ENCODE data around the gene PIP4K2C.

Gene PIP4K2C

DNA sequence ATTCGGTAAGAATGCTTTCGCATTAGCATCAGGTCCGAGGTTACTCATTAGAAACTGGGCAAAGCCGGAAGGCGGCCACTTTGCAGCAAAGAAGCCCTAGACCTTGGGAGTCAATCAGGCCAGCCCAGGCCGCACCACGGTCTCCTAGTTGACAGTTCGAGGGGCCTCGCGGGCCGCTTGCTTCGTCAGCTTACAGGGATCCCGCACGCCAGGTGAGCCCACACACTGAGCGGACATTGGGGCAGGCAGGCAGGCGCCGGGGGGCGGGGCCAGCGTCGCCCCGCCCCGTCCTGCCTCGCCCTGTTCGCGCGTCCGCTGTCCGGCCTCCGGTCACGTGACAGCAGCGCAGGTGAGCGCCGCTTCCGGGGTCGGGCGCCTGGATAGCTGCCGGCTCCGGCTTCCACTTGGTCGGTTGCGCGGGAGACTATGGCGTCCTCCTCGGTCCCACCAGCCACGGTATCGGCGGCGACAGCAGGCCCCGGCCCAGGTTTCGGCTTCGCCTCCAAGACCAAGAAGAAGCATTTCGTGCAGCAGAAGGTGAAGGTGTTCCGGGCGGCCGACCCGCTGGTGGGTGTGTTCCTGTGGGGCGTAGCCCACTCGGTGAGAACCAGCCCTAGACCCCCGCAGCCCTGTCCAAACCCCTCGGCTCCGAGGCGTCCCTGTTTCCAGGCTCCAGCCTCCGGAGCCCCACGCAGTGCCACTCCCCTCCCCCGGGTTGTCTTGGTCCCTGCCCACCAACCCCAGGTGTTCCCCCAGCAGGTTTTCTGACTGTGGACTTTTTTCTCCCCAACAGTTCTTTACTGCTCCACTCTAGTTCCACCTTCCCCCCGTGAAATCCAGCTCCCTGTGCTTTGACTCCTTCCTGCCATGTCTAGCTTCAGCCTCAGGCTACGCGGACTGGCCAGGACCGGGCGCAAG lies at the start of gene PIP4K2C:
Gene PIP4K2C (plus strand): TSS at position 329 of the 918 bp plus-strand sequence. CDS start 98 bp downstream, at position 427.
- DNase-seq = peak; percentile 67

DNA sequence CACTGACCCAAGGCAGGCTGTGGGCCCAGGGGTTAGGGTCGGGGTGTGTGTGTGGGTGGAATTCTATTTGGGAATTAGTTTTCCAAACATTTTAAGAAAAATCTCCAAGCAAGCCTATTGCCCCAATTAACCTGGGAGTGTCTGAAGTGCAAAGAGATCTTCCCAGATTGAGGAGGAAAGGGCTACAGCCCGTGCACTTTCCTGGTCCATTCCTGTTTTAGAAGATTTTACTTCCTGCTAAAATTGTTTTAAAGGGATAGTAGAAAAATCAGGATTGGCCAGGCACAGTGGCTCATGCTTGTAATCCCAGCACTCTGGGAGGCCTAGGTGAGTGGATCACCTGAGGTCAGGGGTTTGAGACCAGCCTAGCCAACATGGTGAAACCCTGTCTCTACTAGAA lies 49.3 kb upstream of the PIP4K2C start:
- DNase-seq = no peak

DNA sequence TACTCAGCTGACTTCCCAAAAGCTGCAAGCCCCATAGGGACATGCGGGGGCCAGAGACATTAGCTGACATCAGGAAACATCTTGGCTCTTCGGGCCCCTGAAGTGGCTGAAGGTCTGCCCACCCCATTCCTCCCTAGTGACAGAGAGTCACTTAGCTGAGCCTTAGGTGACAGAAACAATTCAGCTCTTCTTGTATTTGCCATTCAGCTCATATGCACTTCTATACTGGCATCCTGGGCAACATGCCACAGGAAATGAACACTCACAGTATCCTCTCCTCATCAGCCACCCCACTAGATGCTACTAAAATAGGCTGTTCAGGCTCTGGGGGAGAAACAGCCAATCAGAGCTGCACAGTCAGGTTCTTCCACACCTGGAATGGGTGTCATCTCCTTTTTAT lies 47.4 kb upstream of the PIP4K2C start:
- DNase-seq = peak; percentile 85

DNA sequence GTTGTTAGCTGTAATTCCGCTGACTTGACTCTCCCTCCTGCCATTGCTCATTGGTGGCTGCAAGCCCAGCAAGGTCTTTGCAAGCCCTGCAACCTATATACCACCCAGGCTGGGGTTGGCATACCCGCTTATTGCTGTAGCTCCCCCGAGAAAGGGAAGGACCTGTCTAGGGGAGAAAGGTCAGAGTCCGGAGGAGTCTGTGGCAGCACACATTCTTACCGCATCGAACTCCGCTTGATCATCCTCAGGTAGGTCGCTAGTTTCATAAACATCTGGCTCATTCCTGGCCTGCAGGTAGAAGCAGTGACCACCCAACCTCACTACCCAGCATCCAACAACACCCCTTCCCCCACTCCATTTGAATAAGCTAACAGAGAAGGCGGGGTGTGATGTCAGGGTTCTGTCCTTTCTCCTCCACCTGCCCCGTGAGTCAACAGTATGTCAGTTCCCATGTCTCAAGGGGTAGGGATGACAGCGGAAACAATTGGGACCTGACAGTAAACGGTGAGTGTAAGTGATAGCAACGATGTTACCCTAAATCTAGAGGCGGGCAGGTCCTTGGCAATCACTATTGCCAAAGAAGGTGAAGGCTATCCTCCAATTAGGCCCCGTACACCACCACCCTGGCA lies 45.1 kb upstream of the PIP4K2C start:
- DNase-seq = no peak

DNA sequence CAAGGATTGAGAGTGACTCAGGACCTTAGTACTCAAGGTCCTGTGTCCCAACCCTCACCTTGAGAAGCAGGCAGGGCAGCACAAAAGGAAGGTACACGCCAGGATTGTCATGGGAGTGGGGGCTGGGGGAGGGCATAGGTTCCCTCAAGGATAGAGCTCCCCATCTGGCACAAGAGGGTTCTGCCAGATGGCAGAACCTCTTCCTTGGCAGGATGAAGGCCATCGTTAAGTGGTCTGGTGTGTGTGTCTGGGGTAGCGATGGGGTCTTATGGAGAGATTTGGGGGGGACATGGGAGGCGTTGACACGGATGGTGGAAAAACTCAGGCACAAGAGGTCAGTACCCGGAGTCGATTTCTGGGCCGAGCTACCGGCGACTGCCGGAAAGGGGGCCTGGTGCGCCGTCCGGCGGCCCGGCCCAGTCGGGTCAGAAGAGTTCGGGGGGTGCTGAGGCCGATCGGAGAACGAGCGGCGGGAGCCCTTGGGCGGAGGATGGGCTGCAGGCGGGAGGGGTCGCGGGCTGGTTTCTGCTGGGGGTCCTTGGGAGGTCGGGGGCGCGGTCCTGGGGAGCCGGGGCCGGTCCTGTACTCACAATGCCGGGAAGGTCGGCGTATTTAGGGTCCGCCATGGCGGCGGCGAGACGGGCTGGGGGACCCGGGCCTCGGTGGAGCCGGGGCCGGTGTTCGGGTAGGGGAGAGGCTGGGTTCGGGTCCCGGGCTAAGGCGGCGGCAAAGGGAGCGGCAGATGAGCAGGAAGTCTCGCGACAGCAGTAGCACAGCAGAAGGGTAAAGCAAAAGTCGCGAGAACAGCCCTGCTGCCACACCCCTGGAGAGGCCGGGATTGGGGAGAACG lies 44.3 kb upstream of the PIP4K2C start, which contains the start of gene DCTN2:
Gene DCTN2 (minus strand): TSS at position 755 of the 850 bp plus-strand sequence. CDS start 129 bp downstream, at position 626.
- DNase-seq = peak; percentile 98

DNA sequence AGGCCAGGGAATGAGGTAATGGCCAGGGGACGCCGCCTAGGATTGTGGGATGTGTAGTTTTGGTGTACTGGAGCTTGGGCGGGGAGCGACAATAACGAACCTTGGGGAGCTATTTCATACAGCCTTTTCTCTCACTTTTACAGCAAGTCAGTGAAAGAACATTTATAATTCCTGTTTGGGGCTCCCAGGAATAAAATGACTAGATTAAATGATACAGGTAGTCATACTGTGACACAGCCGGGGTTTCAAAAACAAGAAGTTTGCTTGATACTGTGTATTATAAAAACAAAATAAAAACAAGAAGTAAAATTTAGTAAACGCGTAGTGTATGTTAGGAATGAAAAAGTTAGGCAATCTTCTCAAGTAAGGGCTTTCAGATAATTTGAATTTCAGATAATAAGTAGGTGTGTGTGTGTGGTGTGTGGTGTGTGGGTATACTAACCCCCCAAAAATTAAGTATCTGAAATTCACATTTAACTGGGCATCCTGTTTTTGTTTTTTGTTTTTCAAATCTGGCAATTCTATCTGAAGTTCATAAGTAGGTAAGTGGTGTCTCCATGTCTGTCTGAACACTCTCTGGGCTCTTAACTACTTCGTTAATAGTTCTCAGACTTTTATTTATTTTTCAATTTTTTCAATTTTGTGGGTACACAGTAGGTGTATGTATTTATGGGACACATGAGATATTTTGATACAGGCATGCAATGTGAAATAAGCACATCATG lies 43.5 kb upstream of the PIP4K2C start:
- no peak for DNase-seq

DNA sequence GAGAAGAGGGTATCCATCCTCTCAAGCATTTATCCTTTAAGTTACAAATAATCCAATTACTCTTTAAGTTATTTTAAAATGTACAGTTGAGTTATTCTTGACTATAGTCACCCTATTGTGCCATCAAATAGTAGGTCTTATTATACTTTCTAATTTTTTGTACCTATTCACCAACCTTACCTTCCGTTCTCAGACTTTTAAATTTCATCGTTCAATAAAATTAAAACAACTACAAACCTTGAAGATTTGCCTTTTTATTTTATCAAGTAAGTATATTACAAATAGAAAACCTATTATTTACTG lies 43.0 kb upstream of the PIP4K2C start:
- no peak for DNase-seq

DNA sequence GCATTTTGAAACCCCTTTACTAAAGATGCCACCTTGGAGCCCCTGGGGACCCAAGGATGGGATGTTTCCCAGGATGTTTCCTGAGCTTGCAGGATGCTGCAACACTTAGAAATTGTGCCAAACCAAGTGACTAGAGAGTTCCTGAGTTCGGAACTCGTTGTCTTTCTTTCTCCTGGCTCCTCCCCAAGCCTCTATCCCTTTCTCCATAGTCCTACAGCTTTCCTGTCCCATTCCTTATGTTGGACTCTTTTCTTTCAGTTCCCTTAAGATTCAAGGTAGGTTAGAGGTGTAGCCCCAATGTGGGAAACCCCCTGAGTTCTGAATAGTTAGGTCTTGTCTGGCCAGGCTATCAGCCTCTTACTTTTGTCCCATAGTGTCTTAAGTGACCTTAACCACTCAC lies 42.5 kb upstream of the PIP4K2C start:
- DNase-seq = no peak

DNA sequence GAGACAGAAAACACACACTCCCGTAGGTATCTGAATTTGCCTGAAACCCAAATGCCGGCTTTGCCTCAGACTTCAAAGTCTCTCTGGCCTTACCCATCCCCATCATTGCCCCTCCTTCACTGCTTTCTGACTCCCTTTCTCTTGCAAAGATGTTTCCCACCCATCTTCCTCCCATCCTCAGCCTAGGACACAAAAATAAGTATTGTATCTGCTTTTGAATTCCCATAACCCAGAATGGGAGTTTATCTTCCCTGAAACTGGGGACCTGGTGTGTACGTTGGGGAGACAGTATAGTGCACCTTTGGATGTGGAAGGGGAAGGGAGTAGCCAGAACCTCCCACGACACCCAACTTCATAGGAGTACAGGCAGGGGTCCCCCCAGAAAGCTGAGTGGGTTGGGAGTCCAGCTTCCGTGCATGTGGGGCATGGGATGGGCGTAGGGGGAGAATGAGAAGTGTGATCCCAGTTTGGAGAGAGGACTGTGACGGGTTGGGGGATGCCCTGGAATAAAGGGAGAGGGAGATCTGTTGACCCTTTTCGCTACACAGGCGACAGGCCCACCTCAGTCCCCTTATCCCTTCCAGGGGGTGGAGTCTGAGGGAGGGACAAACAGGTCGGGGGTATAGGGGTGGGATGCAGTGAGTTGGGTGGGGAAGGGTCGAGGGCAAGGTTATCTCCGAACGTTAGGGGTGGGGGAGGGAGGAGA lies 41.6 kb upstream of the PIP4K2C start:
- DNase-seq = no peak

DNA sequence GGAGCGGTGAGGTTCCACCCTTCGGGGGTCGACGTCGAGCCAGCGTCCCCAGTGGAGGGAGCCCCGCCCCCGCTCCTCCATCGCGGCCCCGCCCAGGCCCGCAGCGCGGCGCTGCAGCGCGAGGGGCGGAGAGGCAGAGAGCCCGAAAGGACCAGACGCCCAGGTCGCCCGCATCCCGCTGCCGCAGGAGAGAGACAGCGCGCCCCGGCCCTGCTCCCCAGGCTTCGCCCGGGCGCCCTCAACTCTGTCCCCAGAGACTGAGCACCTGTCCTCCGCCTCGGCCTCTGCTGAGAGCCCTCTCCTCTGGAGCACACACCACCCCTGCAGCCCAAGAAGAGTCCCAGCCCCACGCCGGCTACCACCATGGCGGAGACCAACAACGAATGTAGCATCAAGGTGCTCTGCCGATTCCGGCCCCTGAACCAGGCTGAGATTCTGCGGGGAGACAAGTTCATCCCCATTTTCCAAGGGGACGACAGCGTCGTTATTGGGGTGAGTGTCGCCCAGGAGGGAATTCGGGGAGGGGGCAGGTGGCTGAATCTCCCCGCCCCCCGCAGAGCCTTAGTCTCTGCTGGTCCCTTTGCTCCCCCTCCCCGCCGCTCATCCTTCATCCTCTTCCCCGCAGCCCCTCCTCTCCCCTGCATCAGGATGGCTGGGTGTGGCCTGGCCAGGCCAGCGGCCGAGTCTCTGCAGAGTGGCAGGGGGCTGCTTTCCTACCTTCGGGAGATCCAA lies 40.9 kb upstream of the PIP4K2C start, which contains the start of gene KIF5A:
Gene KIF5A (plus strand): TSS at position 136 of the 732 bp plus-strand sequence. CDS start 228 bp downstream, at position 364.
- no peak for DNase-seq

DNA sequence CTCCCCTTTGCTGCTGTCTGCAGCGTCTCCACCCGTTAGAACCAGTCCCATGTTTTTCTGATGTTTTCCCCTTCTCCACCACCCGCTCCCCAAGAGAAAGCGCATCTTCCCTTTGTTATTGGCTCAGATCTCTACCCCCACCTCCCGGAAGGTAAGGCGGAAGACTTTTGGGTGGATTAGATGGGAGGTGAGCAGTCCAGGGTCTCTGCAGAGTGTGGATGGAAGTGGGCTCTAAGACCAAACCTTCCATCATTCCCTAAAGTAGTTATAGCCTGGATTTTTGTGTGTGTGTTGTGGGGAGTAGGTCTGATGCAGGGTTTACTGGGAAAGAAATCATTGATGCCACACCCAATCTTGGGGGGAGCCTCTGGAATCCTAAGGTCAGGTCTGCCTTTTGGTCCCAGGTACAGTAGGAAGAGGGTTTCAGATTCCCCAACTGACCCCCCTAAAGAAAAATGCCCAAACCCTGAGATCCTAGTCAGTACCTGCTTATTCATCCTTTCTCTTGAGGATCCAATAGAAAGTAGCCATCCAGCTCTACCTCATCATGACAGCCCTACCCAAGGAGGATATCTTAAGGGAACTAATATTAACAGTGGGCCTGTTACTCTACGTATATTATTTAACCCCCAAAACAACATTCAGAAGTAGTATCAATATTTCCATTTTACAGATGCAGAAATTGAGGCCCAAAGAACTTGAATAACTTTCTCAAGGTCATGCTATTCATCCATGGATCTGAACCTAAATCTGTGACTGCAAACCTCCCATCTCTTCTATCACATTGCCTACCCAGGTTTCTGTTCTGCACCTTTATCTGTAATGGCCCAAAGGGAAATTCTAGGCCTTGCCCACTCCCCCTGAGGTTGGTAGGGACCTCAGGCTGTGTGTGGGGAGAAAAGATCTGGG lies 40.1 kb upstream of the PIP4K2C start:
- no peak for DNase-seq

DNA sequence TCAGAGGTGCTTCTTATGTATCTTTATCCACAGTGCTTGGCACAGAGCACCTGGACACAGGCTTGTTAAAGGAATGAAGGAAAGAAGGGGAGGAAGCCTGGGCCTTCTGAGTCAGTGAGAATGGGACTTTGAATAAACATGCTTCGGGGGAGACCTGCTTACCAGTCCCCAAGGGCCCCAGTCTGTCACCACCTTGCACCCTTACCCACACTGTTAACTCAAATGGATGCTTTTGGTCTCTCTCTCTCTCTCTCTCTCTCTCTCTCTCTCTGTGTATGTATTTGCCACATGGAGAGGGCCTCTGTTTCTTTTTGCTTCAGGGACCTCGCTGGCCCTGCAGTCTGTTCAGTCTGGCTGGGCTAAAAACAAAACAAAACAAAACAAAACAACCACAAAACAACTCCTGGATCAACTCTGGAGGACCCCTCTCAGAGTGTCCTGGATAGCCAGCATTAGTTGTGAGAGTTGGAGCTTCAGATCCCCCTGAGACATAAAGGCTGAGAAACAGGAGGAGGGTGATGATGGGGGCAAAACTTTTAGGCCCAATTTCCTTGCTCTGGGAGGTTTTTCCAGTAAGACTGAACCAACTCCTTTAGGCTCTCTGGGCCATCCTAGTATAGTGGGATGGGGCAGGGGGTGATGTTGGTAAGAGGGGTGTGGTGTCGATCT lies 39.2 kb upstream of the PIP4K2C start:
- no peak for DNase-seq

DNA sequence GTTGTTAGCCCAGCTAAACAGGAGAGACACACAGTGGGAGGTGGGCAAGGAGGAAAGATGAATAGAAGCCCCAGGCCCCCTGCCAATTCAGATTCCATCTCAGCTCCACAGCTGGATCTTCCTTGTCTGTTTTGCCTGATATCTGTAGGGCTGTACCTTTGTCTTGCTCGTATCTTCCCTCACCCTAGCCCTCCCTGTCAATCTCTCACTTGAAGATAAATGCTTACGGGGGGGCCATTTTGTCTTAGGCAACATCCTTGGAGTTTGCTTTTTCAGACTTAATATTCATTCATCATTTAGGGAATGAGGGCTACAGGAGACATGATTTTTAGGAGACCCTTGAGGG lies 38.7 kb upstream of the PIP4K2C start:
- no peak for DNase-seq

DNA sequence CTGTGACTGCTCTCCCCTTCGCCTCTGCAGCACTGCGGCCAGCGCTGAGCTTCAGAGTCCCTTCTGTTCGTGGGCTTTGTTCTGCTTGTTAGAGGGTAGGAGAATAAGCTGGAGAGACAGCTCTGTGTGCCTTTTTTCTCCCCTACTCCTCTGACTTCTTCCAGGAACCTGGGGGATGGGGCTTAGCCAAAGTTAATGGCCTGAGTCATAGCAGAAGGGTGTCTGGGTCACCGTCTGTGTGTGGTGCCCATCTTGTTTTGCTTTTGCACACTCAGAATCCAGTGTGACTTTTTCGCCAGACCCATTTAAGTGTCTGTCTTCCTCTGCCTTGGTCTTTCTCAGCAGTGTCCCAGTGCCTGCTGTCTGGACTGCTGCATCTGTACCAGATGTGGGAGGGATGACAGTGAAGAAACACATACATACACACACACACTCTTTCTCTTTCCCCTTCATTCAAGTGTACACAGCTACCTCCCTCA lies 38.1 kb upstream of the PIP4K2C start:
- no peak for DNase-seq

DNA sequence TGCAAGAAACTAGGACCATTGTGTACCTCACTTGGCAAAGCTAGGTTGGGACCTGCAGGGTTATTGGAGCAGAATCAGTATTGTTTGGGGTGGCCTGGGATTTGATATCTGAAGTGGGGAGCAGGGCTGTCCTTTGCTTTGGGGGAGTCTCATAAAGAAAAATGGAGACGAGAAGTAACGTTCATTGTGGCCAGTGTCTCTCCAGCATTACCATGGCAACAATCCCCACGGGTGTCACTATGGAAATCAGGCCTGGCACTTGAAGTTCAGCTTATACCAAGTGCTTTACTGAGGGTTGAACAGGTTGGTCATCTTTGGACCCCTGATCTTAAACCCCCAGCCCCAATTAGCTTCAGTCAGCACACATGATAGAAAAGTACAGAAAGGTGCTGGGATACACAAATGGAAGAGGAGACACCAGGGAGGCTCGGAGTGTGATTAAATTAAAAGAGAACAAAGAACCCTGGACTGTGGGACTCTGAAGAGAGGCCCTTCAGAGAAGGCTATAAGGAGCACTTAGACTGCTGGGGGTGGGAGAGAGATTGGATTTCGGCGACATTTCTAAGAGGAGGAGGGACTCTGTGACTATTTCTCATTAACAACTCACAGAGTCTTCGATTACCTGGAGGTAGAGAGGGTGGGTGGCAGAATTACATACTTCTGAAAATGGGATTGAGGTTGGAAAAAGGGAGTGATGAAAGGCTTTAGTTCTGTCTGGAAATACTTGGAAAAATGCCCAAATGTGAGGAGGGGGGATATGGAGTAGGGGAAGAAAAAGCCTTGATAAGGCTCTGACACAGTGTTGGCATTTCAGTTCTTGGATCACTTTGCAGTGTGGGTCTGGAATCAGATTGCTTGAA lies 37.4 kb upstream of the PIP4K2C start:
- DNase-seq = no peak

DNA sequence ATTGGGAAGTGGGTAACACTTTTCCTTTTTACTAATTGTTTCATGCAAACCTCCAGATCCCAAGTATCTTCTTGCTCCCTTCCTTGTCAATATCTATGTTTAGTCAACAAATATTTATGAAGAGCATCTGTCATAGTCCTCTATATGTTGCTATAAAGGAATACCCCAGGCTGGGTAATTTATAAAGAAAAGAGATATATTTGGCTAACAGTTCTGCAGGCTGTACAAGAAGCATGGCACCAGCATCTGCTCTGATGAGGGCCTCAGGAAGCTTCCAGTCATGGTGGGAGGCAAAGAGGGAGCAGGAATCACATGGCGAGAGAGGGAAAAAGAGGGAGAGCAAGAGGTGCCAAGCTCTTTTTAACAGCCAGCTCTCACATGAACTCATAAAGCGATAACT lies 36.5 kb upstream of the PIP4K2C start:
- DNase-seq = no peak

DNA sequence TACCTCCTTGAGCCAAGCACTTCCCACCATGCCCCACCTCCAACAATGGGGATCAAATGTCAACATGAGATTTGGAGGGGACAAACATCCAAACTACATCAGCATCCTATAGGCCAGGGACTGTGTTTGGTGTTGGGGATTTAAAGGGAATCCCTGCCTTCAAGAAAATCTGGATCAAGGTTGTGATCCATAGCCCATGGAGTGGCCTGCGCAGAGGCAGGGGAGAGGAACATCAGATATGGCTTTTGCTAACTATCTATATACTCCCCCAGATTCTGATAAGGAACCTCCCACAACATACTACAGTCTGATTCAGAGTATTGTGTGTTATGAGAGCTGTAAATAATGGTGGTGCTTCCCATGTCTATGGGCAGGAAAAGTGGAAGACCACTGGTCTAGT lies 36.1 kb upstream of the PIP4K2C start:
- DNase-seq = no peak

DNA sequence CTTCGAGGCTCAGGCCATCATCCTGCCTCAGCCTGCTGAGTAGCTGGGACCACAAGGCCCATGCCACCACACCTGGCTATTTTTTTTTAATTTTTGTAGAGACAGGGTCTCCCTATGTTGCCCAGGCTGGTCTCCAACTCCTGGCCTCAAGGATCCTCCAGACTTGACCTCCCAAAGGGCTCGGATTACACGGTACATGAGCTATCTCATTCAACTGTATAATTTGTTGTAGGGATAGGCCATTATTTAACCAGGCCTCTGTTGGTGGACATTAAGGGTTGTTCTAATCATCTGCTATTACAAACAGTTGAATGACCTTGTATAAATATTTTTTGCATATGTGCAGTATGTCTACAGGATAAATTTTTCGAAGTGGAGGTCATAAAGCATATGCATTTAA lies 32.1 kb upstream of the PIP4K2C start:
- DNase-seq = no peak

Data from NCI-H2029 treated with DMSO at 0.1 percent for 48 hours (cell line).